Transverse colon (tissue), 4 donors: ENCODE data around the gene EML4. TPM values are rescaled to one million over a fixed set of nuclear protein-coding genes. Genes with fewer than 3 reads are reported as not detected.

Source experiments
- DNase-seq: peaks from one replicate; pipeline ENCODE4 v3.0.0-alpha.2; 2019
- H3K27ac ChIP-seq, 4 donors: fragments of 200-600 bp; sonication (generic); 2 replicates each; pipeline ENCODE4 v1.5.1; 2016 to 2018; ENCODE audit warnings: inconsistent platforms in 4 of 4
- H3K27me3 ChIP-seq: fragments of 200-600 bp; sonication (generic); 2 replicates; pipeline ENCODE4 v1.5.1; 2017; ENCODE audit warnings: inconsistent platforms
- H3K36me3 ChIP-seq, 4 donors: fragments of 200-600 bp; sonication (generic); 2 replicates each; pipeline ENCODE4 v1.5.1; 2017 to 2019; ENCODE audit warnings: inconsistent platforms in 4 of 4
- H3K4me1 ChIP-seq, 4 donors: fragments of 200-600 bp; sonication (generic); 2 replicates each; pipeline ENCODE4 v1.5.1; 2017 to 2020; ENCODE audit warnings: inconsistent platforms in 4 of 4
- H3K4me3 ChIP-seq, 4 donors: fragments of 200-600 bp; sonication (generic); 1 replicate in 1 of 4; 2 replicates in 3 of 4; pipeline versions ENCODE4 v1.5.1 to v1.6.1; 2017 to 2019; ENCODE audit warnings: inconsistent platforms in 4 of 4
- H3K9me3 ChIP-seq, 2 donors: fragments of 200-600 bp; sonication (generic); 2 replicates each; pipeline ENCODE4 v1.5.1; 2017 to 2019; ENCODE audit warnings: inconsistent platforms in 2 of 2
- EP300 ChIP-seq: sonication (generic); formaldehyde crosslinking; IDR thresholded peaks from one replicate; pipeline ENCODE4 v1.6.1; 2017; ENCODE audit warnings: antibody characterized with exemption, low read depth
- POLR2A ChIP-seq: fragments of 450-650 bp; IDR thresholded peaks from one replicate; pipeline ENCODE4 v1.6.1; 2016; ENCODE audit warnings: antibody characterized with exemption, mild to moderate bottlenecking, moderate library complexity
- POLR2AphosphoS5 ChIP-seq, 3 donors: sonication (generic); formaldehyde crosslinking; IDR thresholded peaks; one replicate each; pipeline ENCODE4 v1.6.1; 2016; ENCODE audit warnings: antibody characterized with exemption in 3 of 3
- WGBS, 2 donors: methylation state at CpG; one replicate each; pipeline ENCODE4 v1.1.5; 2018; ENCODE audit warnings: low coverage in 1 of 2; 5-methylcytosine and 5-hydroxymethylcytosine counted together
- in situ Hi-C, 4 donors: fragments of 200-750 bp; cut with MboI; loops; one replicate each; pipeline versions ENCODE4 v1.15.0 to v1.15.1; 2017; ENCODE audit warnings: low sequenced_read_pairs in 3 of 4, low pct_ligation_motif_present in 1 of 4, low pct_unique_long_range_greater_than_20kb in 1 of 4
- intact Hi-C: fragments of 100-400 bp; cut with DNase I; formaldehyde crosslinking; loops from one replicate; pipeline ENCODE4 v1.15.1; 2023; ENCODE audit warnings: low total_unique reads
- total RNA-seq, 4 donors: library from RNA; depleted of rRNA; stranded (reverse); fragments of >200 nt; gene quantifications; one replicate each; pipeline ENCODE4 v1.1.0, GENCODE V29; 2016
- TF ChIP-seq, protein P1 (sequence below), 5 experiments: fragments of 200-600 bp in 3 of 5; fragments of 450-650 bp in 2 of 5; sonication (generic) in 3 of 5; IDR thresholded peaks; 1 replicate in 2 of 5; 2 replicates in 3 of 5; pipeline ENCODE4 v1.5.1; 2016 to 2017; ENCODE audit warnings: antibody characterized with exemption in 5 of 5, inconsistent platforms in 3 of 5, mild to moderate bottlenecking in 2 of 5, moderate library complexity in 1 of 5

EML4 gene
- total RNA-seq, 4 donors from 2014 or later: 49.7 to 91.5 (median 67.5) TPM

DNA sequence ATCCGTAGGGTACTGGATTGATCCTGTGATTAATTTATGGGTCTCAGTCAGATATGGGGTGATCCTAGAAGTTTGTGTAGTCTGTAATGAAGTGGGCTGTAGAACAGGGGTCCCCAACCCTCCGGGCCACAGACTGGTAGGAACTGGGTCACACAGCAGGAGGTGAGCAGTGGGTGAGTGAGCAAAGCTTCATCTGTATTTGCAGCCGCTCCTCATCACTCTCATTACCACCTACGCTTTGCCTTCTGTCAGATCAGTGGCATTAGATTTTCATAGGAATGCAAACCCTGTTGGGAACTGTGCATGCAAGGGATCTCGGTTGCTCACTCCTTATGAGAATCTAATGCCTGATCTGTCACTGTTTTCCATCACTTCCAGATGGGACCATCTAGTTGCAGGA lies 48.8 kb downstream of the EML4 start:
- DNase-seq: no peak
- TF ChIP-seq POLR2AphosphoS5 (IDR thresholded peaks at IDR 0.05) (no peak), POLR2A (no peak), EP300 (no peak)
- TF ChIP-seq, protein P1, sequence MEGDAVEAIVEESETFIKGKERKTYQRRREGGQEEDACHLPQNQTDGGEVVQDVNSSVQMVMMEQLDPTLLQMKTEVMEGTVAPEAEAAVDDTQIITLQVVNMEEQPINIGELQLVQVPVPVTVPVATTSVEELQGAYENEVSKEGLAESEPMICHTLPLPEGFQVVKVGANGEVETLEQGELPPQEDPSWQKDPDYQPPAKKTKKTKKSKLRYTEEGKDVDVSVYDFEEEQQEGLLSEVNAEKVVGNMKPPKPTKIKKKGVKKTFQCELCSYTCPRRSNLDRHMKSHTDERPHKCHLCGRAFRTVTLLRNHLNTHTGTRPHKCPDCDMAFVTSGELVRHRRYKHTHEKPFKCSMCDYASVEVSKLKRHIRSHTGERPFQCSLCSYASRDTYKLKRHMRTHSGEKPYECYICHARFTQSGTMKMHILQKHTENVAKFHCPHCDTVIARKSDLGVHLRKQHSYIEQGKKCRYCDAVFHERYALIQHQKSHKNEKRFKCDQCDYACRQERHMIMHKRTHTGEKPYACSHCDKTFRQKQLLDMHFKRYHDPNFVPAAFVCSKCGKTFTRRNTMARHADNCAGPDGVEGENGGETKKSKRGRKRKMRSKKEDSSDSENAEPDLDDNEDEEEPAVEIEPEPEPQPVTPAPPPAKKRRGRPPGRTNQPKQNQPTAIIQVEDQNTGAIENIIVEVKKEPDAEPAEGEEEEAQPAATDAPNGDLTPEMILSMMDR (IDR thresholded peaks at IDR 0.05): no peak
- Histone ChIP-seq H3K27me3 (no peaks in the 10 kb centered on the region), H3K9me3 (no peaks in the 10 kb centered on the region), H3K27ac (no peak overlapping the region), H3K4me1 (peaks cover 0 to 26% (median 11%) of the 10 kb centered on the region in 4 donors), H3K4me3 (no peak overlapping the region), H3K36me3 (no peaks in the 10 kb centered on the region)
- WGBS, 2 donors: 86 to 100% methylated on average over 3 to 5 of the region's 5 CpGs
- in situ Hi-C loops (no loop called here), intact Hi-C loops (no loop called here)

DNA sequence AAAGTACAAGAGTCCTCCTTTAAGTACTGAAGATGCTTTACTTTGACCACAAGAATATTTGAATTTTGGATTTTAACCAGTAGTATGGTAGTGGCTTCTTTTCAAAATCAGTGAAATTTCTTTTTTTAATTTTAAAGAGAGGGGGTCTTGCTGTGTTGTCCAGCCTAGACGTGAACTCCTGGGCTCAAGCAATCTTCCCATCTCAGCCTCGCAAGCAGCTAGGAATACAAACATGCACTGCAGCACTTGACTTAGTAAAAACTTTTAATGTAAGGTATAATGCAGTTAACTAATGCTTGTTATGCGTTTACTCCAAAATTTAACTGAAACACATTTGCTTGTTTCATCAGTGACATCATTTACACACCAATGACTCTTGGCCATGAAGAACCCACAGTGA lies 49.6 kb downstream of the EML4 start:
- Histone ChIP-seq H3K27ac (no peak overlapping the region), H3K4me1 (peaks cover 0 to 34% (median 18%) of the 10 kb centered on the region in 4 donors), H3K27me3 (no peaks in the 10 kb centered on the region), H3K9me3 (no peaks in the 10 kb centered on the region), H3K36me3 (no peaks in the 10 kb centered on the region), H3K4me3 (no peak overlapping the region)
- no peak for DNase-seq
- intact Hi-C loops (no loop called here), in situ Hi-C loops (no loop called here)
- TF ChIP-seq POLR2A: no peak
- TF ChIP-seq, protein P1 (IDR thresholded peaks at IDR 0.05): no peak
- TF ChIP-seq POLR2AphosphoS5 (IDR thresholded peaks at IDR 0.05): no peak
- TF ChIP-seq EP300: no peak
- WGBS, 2 donors: 100% methylated on average over 2 to 3 of the region's 3 CpGs

DNA sequence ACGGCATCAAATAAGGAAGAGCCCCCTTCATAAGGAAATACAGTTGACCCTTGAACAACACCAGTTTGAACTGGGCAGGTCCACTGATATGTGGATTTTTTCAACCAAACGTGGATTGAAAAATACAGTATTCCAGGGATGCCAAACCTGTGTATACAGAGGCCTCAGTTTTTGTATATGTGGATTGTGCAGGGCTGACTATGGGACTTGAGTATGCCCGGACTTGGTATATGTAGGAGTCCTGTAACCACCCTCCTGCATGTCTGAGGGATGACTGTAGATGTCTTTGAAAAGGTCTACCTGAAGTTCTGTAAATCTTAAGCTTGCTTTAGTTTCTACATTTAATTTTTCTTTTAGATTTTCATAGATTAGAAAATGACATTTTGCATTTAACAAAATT lies 50.0 kb downstream of the EML4 start:
- WGBS, 2 donors: 58 to 84% methylated on average over 2 to 3 of the region's 3 CpGs
- no peak for TF ChIP-seq POLR2A
- TF ChIP-seq EP300: no peak

DNA sequence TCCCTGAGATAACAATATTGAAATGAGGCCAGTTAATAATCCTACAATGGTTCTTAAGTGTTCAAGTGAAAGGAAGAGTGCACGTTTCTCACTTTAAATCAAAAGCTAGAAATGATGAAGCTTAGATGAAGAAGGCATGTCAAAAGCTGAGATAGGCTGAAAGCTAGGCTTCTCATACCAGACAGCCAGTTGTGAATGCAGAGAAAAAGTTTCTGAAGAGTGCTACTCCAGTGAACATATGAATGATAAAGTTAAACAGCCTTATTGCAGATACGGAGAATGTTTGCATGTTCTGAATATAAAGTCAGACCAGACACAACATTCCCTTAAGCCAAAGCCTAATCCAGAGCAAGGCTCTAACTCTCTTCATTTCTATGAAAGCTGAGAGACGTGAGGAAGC lies 51.4 kb downstream of the EML4 start:
- H3K27me3 ChIP-seq: no peaks in the 10 kb centered on the region
- no peak overlapping the region for H3K4me3 ChIP-seq
- H3K9me3 ChIP-seq: no peaks in the 10 kb centered on the region
- WGBS, 2 donors: 0 to 67% methylated on average over 1 to 3 of the region's 3 CpGs
- no peak for TF ChIP-seq POLR2AphosphoS5 (IDR thresholded peaks at IDR 0.05)
- in situ Hi-C loops (no loop called here), intact Hi-C loops (no loop called here)
- H3K27ac ChIP-seq: no peak overlapping the region
- no peak for DNase-seq
- H3K36me3 ChIP-seq: no peaks in the 10 kb centered on the region
- peaks cover 0 to 50% (median 33%) of the 10 kb centered on the region in 4 donors for H3K4me1 ChIP-seq

More for the DNA sequence above, 50.0 kb downstream of the EML4 start:
- intact Hi-C loops (no loop called here), in situ Hi-C loops (no loop called here)
- Histone ChIP-seq H3K27ac (no peak overlapping the region), H3K27me3 (no peaks in the 10 kb centered on the region), H3K4me1 (peaks cover 0 to 39% (median 23%) of the 10 kb centered on the region in 4 donors), H3K4me3 (no peak overlapping the region), H3K9me3 (no peaks in the 10 kb centered on the region), H3K36me3 (no peaks in the 10 kb centered on the region)
- DNase-seq: no peak

DNA sequence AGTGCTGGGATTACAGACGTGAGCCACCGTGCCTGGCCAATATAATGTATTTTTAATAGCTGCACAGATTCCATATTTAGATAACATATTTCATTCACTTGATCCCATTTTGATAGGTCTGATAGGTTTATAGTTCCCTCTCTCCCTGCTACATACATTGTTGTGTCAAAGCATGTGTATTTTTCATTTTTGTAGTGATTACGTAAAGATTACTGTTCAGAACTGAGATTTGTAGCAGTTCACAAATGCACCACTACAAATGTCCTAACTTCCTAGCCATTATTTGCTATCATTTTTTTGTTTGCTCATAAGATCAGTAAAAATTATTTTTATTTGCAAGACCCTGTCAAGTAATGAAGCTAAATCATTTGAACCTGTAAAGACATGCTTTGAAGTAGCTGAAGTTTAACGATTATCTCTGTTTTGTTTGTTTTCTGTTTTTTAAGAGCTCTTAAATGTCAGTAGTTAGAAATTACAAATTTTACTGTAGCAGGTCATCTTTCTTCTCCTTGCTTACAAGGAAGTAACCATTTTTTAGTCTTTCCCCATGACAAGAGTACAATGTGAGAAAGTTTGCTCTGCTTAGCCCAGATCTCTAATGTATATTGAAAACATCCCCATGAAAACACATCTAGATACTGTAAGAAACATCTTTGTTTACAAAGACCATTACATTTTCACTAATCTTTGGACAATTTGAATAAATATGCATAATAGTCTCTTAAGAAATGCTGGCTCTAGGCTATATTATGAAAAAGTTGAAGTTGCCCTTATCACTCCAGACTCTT lies 54.1 kb downstream of the EML4 start:
- Histone ChIP-seq H3K9me3 (no peaks in the 10 kb centered on the region), H3K36me3 (no peaks in the 10 kb centered on the region), H3K4me3 (no peak overlapping the region), H3K27me3 (no peaks in the 10 kb centered on the region), H3K27ac (peak overlapping the region in 3 of 4 donors; percentile 43 to 69 (median 45)), H3K4me1 (peaks cover 0 to 45% (median 26%) of the 10 kb centered on the region in 4 donors)
- in situ Hi-C loops (no loop called here), intact Hi-C loops (no loop called here)
- TF ChIP-seq, protein P1 (IDR thresholded peaks at IDR 0.05): no peak
- TF ChIP-seq EP300 (no peak), POLR2A (no peak), POLR2AphosphoS5 (IDR thresholded peaks at IDR 0.05) (no peak)
- WGBS, 2 donors: 73 to 77% methylated on average over 4 of the region's 4 CpGs
- DNase-seq: no peak
